Colon (tissue), 2 donors: Measurements from ENCODE around the gene PCNX4.
"Not testable (repeated sequence)": the region's sequence is repeated elsewhere in the genome, so short reads cannot be mapped to it uniquely, and the experiment has no call there.

Source experiments
- FAIRE-seq: peaks from 2 replicates; lab custom pipeline; 2012; peaks lifted over from hg19 to GRCh38; lab: Jason Lieb, UNC
- donor health status: control.
- donor health status: control.

The PCNX4 gene

DNA sequence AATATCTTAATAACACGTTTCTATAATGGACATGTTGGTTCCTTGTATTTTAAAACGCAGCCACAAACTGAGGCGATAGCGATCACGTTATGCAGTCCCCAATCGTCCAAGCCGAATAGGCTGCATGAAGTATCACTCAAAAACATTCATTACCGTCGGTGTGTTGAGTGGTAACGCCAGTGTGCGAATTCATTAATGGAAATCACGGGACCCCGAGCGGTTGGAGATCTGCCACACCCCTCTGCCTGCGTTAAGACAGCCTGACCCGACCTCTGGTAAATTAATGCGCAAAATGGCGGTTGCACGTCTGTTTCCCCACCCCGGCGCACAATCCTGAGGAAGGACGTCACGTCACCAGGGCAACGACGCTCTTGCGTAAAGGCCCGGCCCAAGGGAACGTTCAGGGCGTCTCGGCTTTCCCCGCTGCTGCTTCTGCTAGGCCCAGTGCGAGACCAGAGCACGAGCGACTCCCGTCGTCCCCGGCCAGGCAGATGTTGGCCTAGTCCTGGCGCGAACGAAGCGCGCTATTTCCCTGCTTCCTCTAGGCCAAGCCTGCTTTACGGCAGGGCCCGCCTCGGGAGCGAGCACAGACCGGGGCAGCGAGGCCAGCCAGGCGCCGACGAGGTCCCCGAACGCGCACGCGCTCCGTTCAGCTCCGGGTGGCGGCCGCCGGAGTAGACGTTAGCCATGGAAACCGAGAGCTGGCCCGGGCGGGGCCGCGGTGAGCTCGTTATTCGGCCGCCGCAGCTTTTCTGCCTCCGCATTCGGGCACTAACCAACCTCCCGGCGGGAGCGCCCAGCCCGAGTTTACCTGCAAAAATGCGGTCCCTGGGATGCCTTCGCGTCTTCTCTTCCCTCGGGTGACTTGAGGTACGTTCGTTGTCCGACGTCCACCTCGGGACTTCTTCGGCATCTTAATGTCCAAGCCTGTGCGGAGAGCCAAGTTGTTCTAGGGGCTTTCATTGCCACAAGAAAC, at the start of gene PCNX4:
Gene PCNX4, plus strand, starts transcription at position 374 of the 976 bp plus-strand sequence. CDS start 15,716 bp downstream, outside the sequence.
- no peak for FAIRE-seq

DNA sequence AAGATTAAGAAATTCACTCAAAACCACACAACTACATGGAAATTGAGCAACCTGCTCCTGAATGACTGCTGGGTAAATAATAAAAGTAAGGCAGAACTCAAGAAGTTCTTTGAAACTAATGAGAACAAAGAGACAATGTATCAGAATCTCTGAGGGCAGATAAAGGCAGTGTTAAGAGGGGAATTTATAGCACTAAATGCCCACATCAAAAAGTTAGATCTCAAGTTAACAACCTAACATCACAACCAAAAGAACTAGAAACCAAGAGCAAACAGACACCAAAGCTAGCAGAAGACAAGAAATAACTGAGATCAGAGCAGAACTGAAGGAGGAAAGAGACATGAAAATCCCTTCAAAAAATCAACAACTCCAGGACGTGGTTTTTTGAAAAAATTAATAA, 43.7 kb upstream of the PCNX4 start:
- FAIRE-seq = not testable (repeated sequence)

DNA sequence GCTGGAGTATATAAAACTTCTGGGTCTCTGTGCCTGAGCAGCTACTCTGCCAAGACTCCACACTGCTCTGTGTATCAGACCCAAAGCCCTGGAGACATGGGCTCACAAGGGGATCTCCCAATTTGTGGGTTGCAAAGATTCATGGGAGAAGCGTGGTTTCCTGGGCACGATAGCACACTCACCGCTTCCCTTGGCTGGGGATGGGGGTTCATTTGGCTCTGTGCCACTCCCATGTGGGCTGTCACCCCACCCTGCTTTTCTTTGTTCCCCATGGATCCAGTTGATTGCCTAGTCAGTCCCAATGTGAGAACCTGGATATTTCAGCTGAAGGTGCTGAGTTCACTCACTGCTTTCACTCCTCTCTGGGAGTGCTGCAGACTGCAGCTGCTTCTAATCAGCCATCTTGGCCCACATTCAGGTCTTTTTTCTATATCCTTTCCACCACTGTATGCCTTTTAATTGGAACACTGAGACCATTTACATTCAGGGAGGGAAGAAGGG, 40.0 kb upstream of the PCNX4 start:
- no peak for FAIRE-seq

DNA sequence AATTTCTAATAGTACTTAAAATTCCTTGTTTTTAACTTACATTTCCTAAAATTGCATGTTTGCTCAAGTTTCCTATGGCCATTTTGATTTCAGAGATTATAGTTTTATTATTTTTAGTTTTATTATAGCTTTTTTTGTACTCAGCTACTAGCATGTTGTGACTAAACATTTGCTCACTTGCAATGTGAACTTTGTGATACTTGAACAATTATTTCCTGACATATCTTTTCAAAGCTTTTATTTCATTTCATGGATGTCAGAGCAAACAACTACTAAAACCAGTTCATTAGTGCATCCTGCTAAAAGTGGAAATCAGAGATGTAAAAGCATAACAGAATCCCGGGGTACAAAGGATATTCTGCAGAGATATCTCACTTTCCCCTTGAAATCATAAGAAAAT, 33.6 kb upstream of the PCNX4 start:
- no peak for FAIRE-seq

DNA sequence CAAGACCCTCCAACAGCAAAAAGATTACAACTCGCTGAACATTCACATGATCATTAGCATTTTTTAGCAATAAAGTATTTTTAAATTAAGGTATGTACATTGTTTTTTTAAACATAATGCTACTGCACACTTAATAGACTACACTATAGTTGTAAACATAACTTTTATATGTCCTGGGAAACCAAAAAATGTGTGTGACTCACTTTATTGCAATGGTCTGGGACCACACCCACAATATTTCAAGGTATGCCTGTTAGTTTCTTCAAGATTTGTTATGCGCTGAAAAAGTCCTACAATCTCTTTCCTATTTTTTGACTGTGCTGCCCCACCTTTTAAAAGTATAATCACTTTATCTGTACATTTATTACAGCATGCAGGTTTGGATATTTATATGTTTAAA, 30.4 kb upstream of the PCNX4 start:
- no peak for FAIRE-seq

DNA sequence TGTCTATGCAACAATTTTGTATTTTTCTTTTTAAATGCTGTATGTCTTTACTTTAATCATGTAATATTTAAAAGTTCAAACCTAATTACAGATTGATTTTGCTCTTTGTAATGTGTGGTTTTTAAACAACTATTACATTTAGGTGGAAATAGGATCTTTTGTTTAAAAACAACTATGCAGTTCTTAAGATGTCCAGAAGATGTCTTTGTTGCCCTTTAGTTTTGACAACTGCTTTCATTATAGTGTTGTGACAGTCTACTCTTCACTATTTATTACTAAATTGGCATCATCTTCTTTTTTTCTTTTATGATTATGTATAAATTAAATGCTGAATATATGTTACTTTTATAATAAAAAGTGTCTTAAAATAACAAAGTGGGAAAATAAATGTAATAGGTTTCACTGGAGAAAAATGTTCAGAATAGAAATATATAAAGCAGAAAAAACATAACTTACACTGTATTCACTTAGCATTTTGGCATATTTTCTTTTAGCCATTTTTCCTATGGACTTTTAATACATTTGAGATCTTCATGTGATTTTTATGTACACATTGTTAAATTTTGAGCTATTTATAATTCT, 27.1 kb upstream of the PCNX4 start:
- peak; percentile 87 for FAIRE-seq

DNA sequence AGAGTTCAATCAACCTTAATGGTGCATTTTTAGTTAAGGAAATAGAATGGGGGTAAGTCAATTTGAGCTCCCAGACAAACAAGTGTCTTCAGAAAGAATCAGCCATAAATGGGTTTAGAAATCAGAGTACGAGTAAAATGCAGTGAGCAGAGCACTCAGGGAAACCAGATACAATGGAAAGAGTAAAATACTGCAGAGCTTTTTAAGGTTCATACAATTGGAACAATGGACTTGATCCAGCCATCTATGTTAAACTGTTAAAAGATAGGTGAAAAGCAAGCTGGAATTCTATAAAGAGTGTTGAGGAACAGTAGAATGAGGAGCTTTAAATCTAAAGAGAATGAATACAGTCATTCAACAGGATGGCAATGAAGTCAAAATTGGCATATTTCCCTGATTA, 23.8 kb upstream of the PCNX4 start:
- no peak for FAIRE-seq

DNA sequence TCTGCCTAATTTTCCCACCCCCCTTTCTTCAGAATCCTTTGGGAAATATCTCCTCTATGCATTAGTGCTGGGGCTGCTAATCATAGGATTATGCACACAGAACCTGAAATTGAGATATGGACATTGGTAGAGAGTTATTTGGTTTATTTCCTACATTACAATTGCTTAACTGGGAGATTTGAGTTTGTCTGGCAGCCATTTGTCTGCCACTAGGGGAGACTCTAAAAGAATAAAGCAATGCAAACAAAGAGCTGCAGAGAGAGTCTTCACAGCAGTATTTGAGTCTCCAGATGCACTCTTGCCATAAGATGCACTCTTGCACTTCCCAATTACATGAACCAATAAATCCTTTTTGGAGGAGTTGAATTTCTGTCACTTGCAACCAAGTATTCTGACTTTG, 12.0 kb upstream of the PCNX4 start:
- FAIRE-seq = no peak

DNA sequence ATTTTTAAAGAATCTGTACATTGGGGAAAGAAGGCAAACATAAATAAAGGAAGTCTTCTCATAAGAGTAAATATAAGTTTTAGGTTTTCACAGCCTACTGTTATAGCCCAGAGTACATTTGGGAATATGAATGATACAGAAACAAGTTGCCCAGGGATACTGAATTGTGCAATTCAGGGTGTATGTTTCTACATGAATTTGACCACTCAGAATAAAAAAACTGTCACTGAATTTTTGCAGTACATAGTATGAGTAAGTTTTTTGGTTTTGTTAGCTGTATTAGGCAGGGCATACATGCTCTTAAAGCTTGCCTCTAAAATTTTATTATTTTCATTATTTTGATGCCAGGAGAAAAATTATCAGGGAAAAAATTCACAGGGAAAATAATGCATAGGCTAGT, 6.6 kb upstream of the PCNX4 start:
- no peak for FAIRE-seq

DNA sequence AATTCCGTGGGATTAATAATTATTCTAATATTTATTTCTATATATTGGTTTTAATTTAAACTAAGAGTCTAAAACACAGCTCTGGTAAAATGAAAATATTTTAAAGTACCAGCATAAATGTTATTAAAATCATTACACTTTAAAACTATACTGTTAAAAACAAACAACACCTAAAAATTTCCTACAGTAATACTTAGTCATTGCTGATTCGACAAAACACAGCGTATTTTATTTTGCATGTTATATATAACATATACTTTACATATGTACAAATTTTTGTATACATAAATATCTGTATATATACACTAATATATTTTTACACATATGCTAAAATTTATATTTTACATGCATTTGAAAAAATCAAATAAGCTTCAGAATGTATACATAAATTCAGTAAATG, 6.0 kb upstream of the PCNX4 start:
- FAIRE-seq = no peak

DNA sequence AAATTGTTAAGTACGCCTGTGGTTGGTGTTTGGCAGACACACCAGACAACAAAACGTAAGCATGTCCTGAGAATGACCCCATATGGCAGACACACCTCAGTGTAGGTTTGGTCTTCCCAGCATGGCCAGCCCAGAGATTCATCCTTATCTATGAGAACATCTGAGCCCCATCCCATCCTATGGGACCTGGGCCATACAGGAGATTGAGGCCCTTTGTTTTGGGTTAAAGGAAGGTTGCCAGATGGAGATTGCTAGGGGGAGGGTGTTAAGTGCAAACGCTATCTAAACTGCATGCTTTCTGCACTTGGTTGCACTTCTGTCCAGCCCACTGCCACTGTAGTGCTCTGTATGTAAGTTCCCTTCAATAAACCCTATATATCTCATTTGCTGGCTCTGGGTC, 4.1 kb upstream of the PCNX4 start:
- FAIRE-seq = no peak

DNA sequence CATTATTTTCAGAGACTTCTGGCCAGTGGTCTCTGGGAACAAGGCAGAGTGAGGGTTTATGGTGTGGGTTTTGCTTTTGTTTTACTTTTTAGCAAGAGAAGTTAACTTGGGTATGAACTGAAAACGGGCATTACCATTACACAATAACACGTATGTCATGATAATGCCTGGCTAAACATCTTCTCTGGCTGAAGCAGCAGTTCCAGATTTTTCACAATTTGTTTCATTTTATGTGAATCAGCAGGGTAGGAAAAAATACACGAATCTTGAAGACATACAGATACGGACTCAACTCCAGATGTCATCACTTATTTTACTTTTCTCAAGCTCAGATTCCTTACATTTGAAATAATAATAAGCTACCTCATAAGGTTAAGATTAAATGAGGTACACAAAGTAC, 2.5 kb upstream of the PCNX4 start:
- FAIRE-seq = no peak

DNA sequence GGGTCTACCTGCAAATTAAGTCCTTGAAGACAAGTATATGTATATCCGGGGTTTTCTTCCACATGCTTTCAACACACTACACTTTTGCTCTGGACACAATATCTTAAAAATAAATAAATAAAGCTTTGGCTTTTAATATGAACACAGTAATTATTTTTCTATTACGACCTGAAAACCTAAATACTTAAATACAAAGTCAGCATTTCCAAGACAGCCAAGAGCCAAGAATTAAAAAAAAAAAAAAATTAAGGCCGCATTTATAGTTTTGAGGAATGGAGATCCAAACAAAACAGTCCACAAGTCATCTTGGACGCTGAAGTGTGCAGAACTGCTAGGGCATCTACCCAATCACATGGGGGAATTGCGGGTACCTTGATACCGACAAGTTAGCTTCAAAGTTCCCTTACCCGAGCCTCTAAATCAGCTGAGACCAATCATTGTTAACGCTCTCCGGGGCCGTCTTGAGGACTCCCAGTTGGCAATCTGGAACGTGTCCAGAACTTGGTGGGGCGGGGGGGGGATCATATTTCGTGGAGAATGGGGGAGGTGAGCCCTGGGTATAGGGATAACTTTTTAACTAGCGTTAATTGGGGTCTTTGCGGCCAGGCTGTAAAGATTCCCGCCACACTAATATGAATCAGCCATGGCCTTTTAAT, 731 bp upstream of the PCNX4 start:
- FAIRE-seq = no peak

DNA sequence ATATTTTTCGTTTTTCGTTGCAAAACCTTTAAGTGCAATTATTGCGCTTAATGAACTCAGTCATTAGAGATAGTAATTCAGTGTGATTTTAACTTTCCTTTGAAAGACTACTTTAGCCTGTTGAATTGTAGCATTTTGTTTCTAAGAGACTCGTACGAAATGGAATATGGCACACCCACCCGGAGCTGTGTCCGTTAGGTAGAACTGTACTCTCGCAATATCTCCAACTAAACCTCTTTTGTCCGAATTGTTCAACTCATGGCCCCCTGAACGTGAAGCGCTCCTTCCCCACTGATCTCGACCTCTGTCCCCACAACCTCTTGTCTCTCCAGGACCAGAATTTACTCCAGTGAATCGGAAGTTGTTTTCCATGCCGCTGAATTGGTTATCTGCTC, 800 bp downstream of the PCNX4 start:
- FAIRE-seq = no peak

DNA sequence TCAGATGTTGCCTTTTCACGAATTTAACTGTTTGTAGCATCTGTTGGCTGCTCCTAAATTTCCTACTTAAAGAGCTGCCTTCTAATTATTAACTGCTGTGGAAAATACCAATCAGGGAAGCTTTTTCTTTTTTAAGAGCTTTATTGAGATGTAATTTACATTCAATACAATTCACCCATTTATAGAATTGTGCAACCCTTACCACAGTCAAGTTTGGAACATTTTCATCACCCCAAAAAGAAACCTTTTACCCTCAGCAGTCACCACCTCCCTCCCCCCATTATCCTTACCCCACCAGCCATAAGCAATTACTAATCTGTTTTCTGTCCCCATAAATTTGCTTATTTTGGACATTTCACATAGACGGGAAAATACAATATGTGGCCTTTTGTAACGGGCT, 1.4 kb downstream of the PCNX4 start:
- FAIRE-seq = no peak

DNA sequence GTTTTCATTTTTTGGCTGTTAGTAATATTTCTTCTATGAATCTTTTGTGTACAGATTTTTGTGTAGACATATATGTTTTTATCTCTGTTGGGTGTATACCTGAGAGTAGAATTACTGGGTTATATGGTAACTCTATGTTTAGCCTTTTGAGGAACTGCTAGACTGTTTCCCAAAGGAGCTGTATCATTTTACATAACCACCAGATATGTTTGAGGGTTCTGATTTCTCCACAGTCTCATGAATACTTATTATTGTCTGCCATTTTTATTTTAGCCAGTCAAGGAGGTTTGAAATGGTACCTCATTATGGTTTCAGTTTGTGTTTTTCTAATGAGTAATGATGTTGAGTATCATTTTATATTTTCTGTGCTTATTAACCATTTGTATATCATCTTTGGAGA, 1.9 kb downstream of the PCNX4 start:
- no peak for FAIRE-seq

DNA sequence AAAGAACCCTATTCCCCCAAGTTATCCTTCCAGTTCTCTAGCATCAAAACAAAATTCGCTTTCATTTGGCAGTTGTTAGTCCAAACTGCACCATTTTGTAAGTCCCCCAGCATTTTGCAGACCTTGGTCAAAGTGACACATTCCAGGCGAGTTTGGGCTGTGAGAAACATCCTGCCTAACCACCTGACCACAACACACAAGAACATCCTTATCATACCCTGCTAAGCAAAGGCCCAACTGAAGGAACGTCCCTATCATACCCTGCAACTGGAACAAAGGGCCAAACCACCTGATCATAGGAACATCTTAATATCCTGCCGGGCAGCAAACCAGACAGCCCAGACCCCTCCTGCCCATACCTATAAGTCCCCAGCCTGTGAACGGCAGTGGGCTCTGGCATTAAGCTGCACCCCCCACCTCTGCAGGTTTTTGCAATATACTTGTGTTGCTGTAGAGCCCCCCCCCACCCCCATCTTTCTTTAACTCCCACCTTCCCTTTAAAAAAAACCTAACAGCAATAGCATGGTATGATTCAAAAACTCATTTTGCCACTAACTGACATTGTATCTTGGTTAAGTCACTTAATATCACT, 2.7 kb downstream of the PCNX4 start:
- no peak for FAIRE-seq

DNA sequence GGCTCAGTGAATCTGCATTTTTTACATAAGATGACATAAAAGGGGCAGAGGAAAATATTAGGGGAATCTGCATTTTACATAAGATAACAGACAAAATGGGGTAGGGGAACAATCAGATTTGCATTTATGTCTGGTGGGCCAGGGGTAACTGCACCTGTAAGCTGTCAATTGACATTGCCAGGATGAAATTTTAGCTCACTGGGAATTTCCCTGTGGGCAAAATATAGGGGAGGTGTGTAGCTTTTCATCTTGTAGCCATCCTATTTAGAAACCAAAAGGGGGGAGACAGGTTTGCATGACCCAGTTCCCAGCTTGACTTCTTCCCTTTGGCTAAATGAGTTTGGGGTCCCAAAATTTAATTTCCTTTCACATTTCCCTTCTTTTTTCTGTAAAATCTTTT, 3.5 kb downstream of the PCNX4 start:
- no peak for FAIRE-seq

DNA sequence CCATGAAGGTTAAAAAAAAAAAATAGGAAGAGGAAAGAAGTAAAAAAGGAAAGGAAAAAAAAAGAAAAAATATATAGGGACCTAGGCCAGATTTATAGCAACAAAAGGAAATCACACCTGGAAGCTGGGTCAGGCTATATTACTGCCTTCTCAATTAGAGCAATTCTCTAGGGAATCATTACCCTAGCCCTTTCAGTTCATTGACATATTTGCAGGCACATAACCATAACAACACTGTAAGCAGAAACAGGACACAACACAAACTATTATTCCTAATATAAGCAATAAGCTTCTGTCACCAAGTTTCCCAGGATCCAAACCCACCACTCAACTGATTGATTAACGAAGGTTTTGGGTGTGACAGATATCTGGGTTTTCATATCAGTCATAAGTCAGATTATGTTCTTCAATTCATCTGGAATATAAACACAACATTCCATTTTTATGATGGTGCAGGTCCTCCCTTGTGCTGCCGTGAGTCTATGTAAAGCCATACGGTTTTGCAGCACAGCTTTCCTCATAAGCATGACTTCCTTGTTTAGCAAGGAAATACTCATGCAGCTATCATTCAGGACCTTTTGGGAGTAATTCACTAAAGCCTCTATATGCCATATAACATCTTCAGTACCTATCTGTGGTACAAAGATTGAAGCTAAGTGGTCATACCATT, 4.2 kb downstream of the PCNX4 start:
- no peak for FAIRE-seq

DNA sequence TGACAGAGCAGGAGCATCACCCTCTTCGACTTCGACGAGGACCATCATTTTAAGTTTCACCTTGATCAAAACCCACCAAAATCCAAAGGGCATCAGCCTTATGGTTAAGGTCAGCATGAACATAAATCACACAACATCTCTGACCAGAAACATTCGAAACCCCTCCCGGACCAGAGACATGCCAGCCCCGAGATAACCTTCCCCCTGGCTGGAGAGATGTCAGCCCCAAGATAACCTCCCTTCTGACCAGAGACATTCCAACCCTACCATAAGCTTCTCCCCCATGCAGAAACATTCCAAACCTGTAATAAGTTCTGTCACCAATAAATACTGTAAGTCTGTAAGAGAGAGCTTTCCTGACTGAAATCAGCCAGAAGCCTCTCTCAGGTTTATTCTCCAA, 6.3 kb downstream of the PCNX4 start:
- no peak for FAIRE-seq

DNA sequence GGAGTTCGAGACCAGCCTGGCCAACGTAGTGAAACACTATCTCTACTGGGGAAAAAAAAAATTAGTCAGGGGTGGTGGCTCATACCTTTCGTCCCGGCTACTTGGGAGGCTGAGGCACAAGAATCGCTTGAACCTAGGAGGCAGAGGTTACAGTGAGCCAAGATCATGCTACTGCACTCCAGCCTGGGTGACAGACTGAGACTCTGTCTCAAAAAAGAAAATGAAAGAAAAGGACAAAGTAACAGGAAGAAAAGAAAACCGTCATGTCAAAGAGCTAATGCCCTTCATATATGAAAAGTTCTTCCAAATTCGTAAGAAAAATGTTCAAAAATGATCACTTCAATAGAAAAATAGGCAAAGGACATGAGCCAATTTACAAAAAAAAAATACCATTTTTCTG, 8.1 kb downstream of the PCNX4 start:
- FAIRE-seq = not testable (repeated sequence)

DNA sequence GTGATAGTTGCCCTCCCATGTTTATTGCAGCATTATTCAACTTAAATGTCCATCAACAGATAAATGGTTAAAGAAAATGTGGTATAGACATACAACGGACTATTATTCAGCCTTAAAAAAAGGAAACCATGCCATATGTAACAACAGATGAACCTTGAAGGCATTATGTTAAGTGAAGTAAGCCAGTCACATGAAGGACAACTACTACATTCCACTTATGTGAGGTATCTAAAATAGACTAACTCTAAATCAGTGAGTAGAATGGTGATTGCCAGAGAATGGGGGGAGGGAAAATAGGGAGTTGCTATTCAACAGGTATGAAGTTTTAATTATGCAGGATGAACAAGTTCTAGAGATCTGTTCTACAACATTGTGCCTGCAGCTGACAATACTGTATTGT, 10.1 kb downstream of the PCNX4 start:
- FAIRE-seq = no peak
